ENCODE data around the gene HEPACAM2.

Gene HEPACAM2

GRCh38 chr7:93202594-93203250 is 23.5 kb downstream of the HEPACAM2 start:
- DNase-seq = no peak

- no peak for DNase-seq
Measured at GRCh38 chr7:93198472-93198871, 27.8 kb downstream of the HEPACAM2 start.

DNA sequence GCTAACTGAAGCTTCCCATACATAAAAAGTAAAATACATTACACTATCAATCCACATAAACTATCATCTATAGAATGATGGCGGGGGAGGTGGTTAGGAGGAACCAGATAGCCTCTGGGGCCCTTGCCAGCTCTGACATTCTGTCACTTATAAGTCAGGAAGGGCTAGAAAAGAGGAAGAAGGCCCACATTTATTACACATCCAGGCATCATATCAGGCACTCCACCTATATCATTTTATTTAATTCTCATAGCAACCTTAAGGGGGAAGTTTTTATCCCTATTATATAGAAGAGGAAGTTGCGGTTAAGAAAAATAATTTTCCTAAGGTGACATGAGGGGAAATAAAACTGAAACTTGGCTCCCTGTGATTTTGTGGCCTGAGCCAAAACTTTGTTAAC is 29.9 kb downstream of the HEPACAM2 start:
- no peak for DNase-seq

DNA sequence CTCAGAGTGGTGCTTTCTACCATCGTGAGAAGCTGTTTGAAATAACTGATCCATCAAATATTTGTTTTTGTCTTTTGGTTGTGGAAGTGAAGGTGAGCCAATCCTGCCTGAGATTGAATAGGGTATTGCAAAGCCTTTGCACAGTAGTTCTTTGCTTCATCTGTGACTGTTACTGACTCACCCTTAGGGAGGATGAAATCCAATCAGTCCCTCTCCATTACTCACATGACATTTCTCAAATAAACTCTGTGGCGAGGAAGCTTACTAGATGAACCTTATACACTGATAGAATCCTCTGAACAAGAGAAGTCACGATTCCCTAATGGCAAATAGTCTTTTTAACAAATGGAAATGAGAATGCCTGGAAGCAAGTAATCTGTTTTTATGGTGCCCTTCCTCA is 31.9 kb downstream of the HEPACAM2 start:
- no peak for DNase-seq

DNA sequence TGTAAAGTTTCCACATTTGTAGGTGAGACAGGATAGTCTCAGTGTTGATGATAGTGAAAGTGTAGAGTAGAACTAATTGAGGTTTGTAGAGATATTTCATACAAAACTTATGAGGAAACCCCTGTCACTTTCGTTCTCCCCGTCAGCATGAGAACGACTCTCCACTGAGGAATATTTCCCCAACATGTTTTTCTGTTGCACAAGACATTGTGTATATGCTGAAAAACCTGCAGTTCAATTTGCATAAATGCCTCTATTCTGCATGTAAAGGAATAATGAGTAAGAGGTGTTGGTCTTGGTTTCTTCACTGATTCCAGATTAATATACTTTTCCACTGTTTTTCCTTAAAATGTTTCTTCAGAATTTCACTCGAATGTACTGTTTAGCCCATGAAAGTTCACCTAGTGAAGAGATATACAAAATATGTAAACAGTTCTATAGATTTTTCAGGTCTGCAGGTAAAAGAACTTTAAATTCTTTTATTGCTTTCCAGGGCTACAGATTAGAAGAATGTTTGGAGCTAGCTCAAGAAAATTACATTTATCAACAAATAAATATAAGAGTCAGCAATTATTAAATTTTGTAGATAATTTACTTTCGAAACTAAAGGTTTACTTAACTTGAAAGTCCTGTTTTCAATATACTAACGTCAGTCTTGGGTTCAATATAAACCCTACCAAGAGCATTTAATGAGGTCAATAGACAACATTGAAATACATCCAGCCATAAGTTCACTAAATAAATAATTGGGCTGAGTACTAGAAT is 37.2 kb downstream of the HEPACAM2 start:
- DNase-seq = no peak

DNA sequence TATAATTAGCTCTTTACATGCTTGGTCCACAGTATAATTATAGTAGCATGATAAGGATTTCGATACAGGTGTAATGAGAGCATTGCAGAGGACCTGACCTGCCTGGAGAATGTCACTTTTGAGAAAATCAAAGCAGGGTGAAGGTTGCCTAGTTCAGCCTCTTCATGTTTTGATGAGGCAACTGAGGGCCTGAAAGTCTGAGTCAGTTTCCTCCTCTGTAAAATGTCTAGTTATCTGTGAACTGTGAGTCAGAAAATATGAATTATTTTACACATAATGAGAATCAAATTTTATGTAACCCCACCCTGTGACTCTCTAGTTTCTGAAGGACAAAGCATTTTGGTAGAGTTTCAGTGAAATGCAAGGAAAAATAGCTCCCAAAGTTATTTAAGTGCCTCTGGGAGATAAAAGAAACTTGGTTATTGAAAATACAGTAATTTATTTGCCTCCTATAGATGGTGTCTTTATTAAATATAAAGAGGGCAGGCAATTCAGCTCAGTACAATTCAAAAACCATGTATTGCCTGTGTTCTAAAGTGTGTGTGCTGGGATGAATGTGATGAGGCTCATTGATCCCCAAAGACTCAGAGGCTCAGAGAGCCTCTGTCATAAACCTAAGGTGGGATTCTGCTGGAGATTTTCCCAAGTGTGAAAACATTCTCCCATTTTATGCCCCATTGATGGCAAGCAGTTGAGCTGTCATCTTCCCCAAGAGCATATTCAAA is 40.8 kb downstream of the HEPACAM2 start:
- DNase-seq = no peak

- DNase-seq = no peak
Measured at GRCh38 chr7:93179173-93179572, 47.1 kb downstream of the HEPACAM2 start.

DNA sequence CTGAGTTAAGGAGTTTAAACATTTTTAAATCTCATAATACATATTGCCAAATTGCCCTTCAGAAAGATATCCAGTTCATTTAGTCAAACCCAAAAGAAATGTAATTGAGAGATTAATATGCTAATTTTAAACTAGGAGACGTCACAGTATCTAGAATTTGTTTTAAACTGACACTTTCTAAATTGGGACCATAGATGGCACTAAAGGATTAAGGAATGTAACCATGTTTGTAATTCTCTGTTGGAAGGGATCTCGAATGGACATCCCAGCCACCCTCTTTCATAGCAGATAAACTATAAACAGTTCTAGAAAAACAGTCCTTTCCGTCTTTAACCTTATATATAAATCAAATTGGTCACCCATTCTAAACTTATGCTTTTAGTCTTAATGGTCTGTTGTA is 48.1 kb downstream of the HEPACAM2 start:
- DNase-seq = no peak

DNA sequence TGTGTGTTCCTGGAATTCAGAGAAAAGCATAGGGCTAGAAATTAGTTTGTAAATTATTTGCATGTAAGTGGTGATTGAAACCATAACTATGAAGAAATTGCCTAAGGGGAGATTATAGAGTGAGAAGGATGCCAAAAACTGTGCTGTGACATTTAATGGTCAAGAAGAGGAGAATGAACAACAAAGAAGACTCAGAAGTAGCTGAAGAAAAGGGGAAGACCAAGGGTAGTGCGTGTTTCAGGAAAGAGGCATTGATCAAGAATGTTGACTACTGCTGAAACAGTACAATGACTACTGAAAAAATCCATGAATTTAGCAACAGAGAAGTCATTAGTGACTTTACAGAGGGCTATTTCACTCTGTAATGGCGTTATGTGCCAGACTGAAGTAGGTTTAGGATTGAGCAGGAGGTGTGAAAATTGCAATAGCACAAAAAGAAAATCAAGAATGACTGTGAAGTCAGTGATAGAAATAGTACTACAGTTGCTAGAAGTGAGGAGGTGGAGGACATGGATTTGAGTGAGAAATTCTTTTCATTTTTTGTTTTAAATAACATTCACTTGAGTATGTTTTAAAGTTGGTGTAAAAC is 49.2 kb downstream of the HEPACAM2 start:
- no peak for DNase-seq

GRCh38 chr7:93175219-93175618 is 51.0 kb downstream of the HEPACAM2 start:
- DNase-seq = no peak

GRCh38 chr7:93172683-93173082 is 53.6 kb downstream of the HEPACAM2 start:
- DNase-seq = no peak

- DNase-seq = no peak
Measured at GRCh38 chr7:93171606-93172226, 54.6 kb downstream of the HEPACAM2 start.

- no peak for DNase-seq
Measured at GRCh38 chr7:93165447-93165846, 60.8 kb downstream of the HEPACAM2 start.

GRCh38 chr7:93164766-93165165 is 61.5 kb downstream of the HEPACAM2 start:
- DNase-seq = no peak

DNA sequence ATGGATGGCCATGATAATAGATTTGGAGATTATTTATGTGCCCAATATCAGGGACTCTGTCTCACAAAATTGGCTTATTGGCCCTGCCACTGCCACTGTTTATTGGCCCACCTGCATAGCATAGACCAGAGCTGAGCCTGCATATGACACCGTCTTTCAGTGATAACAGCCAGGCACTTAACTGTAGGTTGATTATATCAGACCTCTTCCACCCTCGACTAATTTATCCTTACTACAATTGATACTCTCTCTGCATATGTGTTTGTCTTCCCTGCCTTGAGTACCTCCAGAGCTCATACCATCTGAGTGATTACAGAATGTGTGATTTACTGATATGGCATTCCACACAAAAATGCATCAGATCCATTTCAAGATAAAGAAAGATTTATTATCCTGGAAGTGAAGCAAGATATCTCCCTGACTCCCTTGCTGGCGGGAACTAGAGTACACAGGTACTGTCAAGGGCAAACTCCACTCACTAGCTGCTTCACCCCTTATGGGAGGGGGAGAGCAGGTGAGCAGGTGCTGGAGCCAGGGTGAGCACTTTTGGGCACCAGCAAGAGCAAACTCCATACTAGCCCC is 65.0 kb downstream of the HEPACAM2 start:
- no peak for DNase-seq

DNA sequence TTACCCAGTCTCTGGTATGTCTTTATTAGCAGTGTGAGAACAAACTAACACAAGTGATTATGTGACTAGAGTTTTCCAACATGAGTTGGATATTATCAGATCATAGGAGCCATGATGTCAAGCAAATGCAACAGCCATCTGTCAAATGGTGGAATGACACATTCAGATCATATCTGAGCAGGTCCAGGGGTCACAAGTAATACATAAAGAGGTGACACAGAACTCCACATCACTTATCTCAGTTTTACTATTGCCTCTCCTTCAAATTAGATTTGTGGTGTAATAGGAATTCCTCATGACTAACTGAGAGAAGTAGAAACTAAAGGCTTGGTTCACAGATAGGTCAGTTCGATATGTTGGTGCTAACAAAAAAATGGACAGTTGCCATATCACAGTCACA is 65.9 kb downstream of the HEPACAM2 start:
- DNase-seq = no peak

DNA sequence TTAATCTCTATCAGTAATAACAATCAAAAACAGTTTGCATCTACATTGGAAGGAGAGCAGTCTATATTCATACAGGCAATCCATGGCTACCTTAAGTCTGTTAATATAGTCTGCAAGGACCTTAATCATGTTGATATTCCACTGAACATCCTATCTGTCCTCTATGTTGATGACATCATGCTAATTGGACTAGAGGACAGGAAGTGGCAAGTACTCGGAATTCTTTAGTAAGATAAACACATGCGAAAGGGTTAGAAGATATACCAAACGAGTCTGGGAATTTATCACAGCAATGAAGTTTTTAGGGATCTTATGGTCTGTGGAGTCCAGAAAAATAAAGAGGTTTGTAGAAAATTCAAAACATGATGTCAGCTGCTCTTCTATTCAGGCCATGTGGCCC is 66.8 kb downstream of the HEPACAM2 start:
- DNase-seq = no peak

GRCh38 chr7:93156884-93157283 is 69.4 kb downstream of the HEPACAM2 start:
- DNase-seq = no peak

- no peak for DNase-seq
Measured at GRCh38 chr7:93150200-93150835, 76.0 kb downstream of the HEPACAM2 start.

DNA sequence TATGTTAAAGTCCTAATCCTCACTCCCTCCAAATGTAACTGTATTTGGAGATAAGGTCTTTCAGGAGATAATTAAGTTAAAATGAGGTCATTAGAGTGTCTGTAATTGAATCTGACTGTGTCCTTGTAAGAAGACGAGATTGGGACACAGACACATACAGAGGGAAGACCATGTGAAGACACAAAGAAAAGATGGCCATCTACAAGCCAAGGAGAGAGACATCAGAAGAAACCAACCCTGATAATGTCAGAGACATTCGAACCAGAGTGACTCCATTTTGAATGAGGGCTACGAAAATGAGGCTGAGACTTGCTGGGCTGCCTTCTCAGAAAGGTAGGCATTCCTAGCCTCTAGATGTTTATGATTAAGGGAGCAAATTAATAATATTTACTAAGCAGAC is 77.5 kb downstream of the HEPACAM2 start:
- no peak for DNase-seq

DNA sequence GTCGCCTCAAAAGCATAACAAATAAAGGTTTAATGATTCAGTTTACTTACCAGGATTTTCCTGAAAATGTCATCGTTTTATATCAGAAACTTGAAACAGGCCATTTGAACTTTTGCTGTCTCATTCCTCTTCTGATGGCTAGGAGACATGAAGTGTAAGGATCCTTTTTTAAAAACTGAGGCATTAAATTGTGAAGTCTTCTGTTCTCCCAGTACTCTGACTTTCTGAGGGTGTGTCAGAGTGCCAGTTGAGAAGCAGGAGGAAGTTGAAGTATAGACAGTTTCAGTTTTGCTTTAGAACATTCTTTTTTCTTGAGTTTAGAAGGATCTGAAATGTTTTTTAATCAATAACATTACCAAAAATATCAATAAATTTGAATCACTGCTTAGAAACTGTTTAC is 78.1 kb downstream of the HEPACAM2 start, which contains the start of gene SAMD9L:
TSS of gene SAMD9L (minus strand) at position 242 of the 400 bp plus-strand sequence. CDS start 12,414 bp downstream, outside the sequence.
- no peak for DNase-seq

DNA sequence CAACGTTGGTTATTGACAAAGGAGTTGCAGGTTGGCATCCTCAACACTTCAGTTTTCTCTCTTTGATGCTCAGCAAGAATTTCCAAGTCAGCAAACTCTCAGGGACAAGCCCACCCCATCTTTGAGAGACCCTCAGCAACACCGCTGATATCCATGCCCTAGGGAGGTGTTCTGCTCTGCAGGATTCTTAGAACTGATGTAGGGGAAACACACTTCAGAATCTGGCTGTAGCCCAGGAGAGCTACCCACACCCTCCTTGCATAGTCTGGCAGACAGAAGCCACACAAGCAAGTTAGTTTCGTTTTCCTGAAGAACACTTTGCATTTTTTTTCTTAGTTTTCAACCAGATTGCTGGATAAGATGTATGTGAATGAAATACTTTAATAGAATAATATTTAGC is 78.9 kb downstream of the HEPACAM2 start:
- peak; percentile 28 to 35 for DNase-seq

Measured in stimulated activated CD4-positive, alpha-beta T cell treated with anti-CD3 and anti-CD28 coated beads, Interleukin-2, amount 100 ng/mL, for 24 hours (primary cell).